ENCODE results near the gene ZMYM4.
"Not testable (repeated sequence)": the region's sequence is repeated elsewhere in the genome, so short reads cannot be mapped to it uniquely, and the experiment has no call there.

The ZMYM4 gene

DNA sequence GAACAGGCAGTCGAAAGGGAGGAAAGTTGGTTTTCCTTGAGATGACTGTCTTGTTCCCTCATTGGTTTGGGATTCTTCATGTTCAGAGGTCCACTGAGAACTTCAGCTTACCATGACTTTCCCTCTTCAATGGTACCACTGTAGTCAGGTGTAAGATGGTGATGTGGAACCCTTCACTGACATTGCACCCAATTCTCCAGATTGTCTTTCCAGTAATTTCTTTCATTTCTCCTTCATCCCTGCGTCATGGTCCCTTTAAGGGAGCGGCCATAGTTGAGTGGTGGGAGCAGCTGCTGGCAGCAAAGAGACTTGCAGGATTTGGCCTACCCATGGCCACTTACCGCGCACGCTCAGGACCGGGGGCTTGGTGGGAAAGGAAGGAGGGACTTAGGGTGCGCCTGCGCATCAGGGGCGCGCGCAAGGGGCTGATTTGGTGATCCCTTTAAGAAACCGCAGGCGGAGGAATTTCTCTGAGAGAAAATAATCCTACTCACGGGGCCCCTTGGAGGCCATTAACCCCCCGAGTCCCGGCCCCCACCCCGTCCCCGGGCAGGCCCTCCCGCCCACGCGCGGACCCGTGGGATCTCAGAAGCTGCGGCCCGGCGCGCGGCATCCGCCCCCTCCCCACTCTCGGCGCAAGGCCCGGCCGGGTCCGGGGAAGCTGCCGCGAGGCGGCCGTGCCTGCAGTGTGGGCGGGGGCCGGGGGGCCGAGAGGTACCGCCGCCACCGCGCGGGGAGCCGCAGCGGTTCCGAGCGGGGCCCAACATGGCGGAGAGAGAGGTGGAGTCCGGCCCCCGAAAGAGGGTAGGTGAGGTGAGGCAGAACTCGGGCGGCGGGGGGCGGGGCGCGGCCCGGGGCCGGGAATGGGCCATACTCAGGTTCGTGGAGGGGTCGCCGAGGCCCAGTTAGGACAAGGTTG, at the start of gene ZMYM4:
Gene ZMYM4 (plus strand): TSS at position 428 of the 919 bp plus-strand sequence. CDS start 338 bp downstream, at position 766.
- peak; percentile 89 for DNase-seq

DNA sequence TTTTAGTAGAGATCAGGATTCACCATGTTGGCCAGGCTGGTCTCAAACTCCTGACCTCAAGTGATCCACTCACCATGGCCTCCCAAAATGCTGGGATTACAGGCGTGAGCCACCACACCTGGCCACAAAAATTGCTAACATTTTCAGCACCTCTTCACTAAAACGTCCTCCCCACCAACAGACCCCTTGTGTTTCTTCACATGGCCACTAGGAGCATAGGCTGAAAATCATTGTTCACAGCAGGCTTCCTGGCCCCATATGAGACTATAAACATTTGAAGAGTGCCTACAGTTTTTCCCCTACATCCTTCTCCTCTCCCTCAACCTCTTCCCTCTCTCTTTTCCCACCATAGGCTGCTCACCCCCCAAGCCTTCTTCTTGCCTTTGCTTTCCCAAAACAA, 47.5 kb upstream of the ZMYM4 start:
- DNase-seq = no peak

DNA sequence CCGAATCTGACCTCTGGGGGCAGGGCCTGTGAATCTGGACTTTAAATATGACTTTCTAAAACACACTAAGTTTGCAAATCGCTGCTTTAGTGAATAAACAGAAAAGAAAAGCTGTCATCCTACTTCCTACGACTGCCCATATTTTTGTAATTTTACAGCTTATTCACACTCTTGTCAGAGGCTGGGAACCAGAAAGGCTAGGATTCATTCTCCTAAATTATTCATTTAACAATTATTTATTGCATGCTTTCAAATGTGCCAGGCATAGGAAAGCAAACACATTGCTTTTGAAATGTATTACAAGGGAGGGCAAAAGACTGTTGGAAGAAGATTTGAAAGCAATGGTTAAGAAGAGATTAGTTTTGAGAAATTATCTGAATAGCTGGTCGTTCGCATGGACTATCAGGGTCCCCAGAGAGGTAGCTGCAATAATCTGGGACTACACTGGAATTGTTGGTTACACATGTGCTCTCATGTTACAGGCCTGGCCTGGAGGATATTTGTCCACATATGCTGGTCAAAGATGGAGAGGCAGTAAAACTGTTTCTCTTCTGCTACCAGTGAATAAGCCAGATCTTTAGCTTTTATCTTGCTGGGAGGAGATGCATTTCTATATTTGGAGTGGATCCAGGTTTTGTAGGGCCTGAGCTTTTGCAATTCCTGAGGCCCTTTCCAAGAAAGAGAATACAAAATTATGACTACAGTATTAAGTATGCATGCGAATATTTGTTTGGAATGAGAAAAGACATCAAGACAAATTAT, 46.0 kb upstream of the ZMYM4 start:
- no peak for DNase-seq

DNA sequence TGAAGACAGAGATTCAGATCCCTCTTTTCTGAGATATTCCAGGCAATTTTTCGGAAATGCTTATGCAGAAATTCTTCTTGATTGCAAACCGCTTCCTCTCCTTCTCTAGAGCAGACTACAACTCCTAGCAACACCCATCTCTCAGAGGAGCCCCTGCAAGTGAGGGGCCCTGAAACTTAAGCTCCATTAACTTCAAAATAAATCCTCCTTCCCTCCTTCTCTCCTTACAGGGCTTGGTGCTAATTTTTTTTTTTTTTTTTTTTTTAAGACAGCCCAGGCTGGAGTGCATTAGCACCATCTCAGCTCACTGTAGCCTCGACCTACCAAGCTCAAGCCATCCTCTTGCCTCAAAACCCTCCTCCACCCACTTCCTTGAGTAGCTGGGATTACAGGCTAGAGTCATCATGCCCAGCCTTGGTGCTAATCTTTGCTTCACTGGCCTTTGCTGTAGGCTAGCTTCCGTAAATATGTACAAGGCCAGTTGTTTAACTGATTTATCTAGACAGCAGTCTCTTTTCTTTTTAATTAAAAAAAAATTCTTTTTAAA, 45.4 kb upstream of the ZMYM4 start:
- DNase-seq = no peak

DNA sequence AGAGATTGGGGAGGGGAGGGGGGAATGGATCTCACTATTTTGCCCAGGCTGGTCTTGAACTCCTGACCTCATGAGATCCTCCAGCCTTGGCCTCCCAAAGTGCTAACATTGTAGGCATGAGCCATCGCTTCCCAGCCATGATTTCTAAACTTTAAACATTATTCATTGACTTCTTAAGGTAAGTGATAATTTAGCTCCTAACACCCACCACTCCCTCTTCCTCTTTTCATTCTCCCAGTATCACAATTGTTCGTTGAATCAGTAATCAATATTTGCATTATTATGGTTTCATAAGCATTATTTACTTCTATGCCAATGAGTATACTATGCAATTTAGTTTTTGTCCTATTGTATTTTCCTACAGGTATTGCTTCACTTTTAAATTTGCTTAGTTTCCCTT, 42.0 kb upstream of the ZMYM4 start:
- no peak for DNase-seq

DNA sequence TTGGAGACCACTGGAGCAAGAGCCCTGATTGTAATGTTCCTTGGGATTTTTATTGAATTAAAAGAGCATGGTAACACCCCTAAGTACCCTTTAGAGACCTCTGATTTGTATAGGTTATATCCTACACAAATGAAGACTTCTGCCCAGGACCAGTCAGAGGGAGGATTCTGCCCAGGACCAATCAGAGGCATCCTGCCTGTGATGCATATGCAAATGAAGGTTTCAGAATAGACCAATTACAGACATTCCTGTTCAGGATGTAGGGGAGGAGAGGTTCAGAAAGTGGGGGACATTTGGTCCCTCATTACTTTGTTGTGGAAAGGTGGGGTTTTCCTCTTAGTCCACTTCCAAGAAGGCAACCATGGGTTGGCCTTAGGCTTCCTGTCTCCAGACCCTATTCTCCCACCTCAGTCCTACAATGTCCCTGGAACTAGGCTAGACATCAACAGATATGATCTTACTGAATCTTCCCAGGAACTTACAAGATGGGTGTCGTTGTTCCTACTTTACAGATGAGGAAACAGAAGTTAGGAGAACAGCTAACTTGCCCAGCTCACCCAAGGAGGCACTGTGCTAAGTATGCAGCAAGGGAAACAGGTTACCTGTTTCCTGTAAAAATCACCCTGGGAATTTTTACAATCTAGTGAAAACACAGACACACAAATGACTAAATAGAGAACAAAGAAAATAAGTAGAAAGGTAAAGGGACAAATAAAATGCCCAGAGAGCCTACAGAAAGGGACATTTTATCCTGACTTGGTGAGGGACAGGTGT, 38.7 kb upstream of the ZMYM4 start:
- DNase-seq = no peak

DNA sequence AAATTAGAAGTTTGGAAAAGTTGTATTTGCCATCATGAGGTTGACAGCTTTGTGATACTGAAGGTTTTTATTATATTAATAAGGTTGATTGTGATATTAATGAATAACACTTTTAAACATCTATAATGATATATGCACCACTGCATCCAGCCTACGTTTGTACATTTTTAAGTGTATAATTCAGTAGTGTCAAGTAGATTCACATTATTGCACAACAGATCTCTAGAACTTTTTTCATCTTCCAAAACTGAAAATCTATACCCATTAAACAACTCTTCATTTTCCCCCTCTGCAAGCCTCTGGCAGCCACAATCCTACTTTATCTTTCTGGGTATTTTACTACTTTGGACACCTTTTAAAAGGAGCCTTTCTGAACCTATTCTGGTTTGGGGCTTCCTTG, 37.2 kb upstream of the ZMYM4 start:
- DNase-seq = no peak

DNA sequence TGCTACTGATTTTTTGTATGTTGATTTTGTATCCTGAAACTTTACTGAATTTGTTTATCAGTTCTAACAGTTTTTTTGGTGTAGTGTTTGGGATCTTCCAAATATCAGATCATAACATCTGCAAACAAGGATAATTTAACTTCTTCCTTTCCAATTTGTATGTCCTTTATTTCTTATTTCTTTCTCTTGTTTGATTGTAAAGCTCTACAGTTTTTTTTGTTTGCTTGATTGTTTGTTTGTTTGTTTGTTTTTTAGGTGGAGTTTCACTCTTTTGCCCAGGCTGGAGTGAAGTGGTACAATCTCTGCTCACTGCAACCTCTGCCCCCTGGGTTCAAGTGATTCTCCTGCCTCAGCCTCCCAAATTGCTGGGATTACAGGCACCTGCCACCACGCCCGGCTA, 31.7 kb upstream of the ZMYM4 start:
- not testable (repeated sequence) for DNase-seq

DNA sequence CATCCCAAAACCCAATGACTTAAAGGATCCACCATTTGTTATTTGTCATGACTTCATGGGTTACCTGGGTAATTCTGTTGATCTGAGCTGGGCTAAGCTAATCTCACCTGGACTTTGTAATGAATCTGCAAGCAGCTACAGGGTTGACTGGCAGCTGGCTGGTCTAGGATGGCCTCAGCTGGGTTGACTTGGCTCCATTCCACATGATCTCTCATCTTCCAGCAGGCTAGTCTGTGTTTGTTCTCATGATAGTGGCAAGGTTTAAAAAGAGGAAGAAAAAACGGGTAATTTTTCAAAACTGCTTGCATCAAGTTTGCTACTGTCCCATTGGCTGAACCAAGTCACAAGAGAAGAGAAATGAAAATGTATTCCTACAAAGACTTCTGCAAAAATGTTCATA, 24.8 kb upstream of the ZMYM4 start:
- DNase-seq = no peak

DNA sequence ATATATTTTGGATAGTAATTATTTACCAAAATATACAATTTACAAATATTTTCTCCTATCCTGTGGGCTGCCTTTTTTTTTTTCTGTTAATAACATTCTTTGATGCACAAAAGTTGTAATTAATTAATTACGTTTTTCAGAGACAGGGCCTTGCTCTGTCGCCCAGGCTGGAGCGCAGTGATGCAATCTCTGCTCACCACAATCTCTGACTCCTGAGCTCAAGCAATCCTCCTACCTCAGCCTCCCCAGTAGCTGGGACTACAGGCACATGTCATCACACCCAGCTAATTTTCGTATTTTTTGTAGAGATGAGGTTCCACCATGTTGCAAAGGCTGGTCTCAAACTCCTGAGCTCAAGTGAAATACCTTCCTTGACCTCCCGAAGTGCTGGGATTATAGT, 21.3 kb upstream of the ZMYM4 start:
- no peak for DNase-seq

DNA sequence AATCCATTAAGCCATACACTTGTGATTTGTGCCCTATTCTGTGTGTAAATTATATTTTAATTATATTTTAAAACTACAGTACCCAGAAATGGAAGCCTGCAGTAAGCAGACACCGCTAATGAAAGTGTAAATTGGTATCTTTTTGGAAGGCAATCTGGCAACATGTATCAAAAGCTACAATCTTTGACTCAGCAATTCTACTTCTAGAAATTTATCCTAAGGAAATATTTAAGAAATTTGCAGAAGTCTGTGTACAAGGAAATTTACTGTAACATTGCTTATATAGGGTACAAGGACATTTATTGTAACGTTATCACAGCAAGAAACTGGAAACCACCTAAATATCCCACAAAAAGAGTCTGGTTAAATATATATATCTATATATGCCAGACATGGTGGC, 14.6 kb upstream of the ZMYM4 start:
- DNase-seq = no peak

DNA sequence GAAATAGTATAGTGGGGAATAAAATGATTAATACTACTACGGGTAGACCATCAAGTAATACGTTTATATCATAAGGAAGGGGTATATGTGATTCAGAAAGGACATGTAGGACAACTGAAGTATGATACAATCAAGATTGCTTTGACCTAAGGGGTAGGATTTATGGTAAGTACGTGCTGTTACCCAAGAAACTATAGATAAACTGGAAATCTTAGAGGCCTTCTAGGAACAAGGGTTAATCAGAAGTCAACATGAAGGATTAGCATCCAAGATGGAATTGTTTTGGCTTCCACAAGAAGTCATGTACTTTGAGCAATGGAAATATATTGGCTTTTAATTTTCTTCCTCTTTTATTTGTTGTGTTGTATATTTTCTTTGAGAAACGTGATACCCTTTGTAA, 13.2 kb upstream of the ZMYM4 start:
- DNase-seq = no peak

DNA sequence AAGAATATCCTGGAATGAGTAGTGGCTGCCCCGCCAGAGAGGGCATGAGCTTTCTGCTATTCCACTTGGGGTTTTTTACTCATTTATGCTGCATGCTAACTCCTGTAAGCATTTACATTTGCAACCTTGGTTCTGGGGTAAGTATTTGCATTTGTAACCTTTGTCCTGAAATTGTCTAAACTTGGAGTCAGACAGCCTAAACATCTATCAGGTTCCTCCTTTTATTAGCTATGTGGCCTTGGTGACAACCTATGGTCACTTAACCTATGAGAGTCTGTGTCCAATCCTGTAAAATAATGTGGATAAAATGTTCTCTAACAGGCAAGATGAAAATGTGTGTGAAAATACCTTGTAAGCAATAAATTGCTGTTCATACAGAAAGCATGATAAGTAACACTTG, 8.9 kb upstream of the ZMYM4 start:
- no peak for DNase-seq

DNA sequence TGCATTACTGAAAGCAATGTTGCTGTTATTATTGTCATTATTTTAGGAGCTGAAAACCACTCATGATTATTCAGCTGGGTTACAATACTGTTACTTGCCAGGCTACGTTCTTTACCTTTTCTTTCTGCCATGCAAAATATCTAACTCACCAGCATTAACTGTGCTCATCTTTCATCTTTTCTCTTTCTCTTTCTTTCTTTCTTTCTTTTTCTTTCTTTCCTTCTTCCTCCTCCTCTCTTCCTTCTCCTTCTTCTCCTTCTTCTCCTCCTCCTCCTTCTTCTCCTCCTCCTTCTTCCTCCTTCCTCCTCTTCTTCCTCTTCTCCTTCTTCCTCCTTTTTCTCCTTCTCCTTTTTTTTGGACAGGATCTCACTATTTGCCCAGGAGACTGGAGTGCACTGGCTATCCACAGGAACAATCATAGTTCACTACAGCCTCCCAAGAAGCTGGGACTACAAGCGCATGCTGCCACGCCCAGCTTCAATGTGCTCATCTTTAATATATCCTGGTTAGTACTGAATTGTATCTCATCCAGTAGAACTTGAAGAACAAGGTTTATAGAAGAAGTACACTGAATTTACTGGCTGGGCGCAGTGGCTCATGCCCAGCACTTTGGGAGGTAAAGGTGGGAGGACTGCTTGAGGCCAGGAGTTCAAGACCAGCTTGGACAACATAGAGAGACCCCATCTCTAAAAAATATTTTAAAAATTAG, 6.9 kb upstream of the ZMYM4 start:
- DNase-seq = no peak

DNA sequence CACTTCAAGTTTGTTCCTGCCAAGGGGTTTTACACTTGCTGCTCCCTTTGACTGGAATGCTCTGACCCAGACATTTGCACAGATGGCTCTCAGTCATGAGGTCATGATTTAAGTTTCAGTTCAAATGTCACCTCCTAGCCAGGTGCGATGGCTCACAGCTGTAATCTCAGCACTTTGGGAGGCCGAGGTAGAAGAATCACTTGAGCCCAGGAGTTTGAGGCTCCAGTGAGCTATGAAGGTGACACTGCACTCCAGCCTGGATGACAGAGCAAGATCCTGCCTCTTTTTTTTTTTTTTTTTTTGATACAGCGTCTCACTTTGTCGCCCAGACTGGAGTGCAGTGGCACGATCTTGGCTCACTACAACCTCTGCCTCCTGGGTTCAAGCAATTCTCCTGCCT, 4.5 kb upstream of the ZMYM4 start:
- no peak for DNase-seq

DNA sequence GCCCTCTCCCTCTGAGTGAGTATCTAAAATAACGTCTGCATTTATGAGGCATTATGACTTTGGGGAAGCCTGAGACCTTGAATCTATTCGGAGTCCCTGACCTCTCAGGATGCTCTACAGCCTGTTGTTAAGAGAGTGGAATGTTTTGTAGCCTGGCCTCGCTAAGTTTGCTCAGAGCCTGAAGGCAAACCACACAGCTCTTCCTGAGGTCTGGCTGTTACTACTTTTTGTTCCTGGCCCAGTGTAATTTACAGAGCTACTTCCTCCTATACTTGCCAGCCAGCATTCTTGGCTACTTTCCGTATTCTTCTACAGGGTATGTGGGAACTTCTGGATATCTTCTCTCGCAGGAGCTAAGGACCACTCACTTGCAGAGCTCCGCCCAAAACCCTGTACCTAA, 3.6 kb upstream of the ZMYM4 start:
- peak; percentile 39 for DNase-seq

DNA sequence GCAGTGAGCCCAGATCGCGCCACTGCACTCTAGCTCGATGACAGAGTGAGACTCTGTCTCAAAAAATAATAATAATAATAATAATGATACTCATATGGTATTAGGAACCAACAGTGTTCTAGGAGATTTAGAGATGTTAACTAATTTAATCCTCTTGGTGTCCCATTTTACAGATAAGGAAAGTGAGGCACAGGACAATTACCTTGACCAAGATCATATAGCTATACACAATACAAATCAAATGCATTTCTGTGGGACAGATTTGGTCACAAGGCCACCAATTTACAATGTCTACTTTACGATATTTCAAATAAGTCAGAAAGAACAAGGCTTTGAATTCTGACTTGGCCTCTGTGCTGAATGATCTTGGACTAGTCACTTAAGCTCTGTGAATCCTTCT, 2.2 kb upstream of the ZMYM4 start:
- no peak for DNase-seq

DNA sequence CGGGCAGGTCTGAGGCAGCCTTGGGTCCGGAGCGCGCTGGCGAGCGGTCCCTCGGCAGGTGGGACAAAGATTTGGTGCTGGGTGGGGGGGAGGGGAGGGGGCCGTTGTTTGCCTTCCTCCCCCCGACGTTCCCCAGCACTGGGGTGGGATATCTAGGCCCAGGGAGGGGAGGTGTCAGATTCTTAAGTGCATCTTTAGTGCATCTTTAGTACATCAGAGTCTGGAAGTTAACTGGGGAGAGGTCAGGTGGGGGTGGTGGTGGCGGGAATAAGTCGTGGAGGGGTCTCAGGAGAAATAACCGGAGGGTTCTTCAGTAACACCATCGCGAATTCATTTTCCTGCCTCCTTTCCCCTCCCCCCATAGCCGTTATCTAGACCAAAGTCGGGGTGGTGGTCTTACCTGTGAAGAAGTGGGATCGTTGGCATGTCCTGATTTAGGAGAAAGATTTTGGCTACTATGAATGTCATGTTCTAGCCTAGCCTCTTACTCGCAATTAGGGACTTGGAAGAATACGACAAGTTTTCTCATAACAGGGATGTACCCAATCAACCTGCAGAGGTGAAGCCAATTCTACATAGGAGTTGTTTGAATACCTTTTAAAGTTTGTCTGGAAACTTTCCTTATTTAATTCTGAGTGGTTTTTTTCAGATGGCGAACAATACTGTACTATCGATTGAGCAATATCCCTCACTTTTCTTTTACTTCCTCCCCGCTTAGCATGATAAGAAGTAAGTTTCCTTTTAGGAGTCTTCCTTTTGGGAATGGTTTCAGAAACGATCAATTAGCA, 886 bp downstream of the ZMYM4 start:
- DNase-seq = no peak

DNA sequence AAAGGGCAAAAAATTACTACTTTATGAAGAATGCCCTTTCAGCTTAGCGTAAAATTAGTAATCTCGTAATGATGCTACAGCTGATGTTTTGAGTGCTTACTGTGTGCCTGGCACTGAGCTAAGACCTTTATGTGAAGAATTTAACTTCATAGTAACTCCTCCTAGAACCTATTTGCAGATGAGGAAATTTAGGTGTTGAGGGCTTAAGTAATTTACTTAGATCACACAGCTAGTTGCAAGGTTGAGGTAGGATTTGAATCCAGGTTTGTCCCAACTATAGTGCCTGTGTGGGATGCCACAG, 1.4 kb downstream of the ZMYM4 start:
- DNase-seq = no peak

DNA sequence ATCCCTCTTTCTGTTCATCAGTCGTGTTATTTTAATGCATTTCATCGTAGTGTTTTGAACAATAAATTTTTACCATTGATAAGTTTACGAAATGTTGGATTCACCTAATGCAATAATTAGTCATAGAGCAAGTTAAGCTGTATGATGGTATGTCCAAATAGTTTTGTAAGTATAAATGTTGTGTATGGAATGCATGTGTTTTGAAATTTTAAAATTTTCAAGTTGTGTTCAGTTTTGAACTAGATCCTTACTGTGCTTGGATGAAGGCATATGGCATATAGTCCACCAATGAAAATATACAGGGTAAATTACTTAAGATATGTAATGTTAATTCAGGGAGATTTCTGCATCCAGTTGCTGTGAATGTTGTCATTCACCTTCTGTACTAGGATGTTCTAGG, 2.3 kb downstream of the ZMYM4 start:
- no peak for DNase-seq

DNA sequence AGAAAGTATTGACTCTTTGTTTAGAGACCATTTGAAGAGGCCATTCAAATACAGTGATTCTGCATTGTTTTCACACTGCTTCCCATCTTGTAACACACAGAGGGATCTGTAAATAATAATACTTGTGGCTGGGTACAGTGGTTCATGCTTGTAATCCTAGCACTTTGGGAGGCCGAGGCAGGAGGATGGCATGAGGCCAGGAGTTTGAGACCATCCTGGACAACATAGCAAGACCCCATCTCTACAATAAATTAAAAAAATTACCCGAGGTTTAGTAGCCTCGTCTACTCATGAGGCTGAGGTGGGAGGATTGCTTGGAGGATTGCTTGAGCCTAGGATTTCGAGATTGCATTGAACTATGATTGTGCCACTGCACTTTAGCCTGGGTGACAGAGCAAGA, 5.7 kb downstream of the ZMYM4 start:
- no peak for DNase-seq

Measured in KG1 (cell line).